CD4-positive, alpha-beta memory T cell (primary cell): Measurements from ENCODE around the gene AHRR. TPM values are rescaled to one million over a fixed set of nuclear protein-coding genes. Genes with fewer than 3 reads are reported as not detected.

Experiments used
- CTCF ChIA-PET: fragments of 350-600 bp; sonication (Branson Sonifier 250); formaldehyde crosslinking; loops from one replicate; lab custom pipeline; 2021; ENCODE audit warnings: inconsistent platforms; ENCODE audit not compliant: partially characterized antibody; lab: Charles Lee
- POLR2A ChIA-PET: fragments of 350-600 bp; sonication (Branson Sonifier 250); formaldehyde crosslinking; loops from one replicate; lab custom pipeline; 2021; ENCODE audit not compliant: partially characterized antibody; lab: Charles Lee
- DNase-seq, 5 donors: peaks; one replicate each; pipeline versions ENCODE4 v3.0.0 to v3.0.0-alpha.2; 2020 to 2022; ENCODE audit warnings: mixed read lengths in 1 of 5
- H3K27ac ChIP-seq: one replicate; pipeline ENCODE4 v1.7.0; 2013; ENCODE audit warnings: low read depth, low read length
- H3K27me3 ChIP-seq: 2 replicates; pipeline ENCODE4 v1.7.0; 2013; ENCODE audit warnings: mild to moderate bottlenecking, low read length, moderate library complexity; ENCODE audit not compliant: insufficient read depth
- H3K36me3 ChIP-seq: 2 replicates; pipeline ENCODE4 v1.7.0; 2013; ENCODE audit warnings: mild to moderate bottlenecking, low read length, moderate library complexity; ENCODE audit not compliant: insufficient read depth
- H3K4me1 ChIP-seq: 2 replicates; pipeline ENCODE4 v1.7.0; 2013; ENCODE audit warnings: mild to moderate bottlenecking, low read length, moderate library complexity; ENCODE audit not compliant: insufficient read depth
- H3K4me3 ChIP-seq, 2 donors: one replicate each; pipeline ENCODE4 v1.7.0; 2013; ENCODE audit warnings: low read length in 2 of 2, mild to moderate bottlenecking in 1 of 2
- H3K9me3 ChIP-seq, 2 donors: one replicate each; pipeline ENCODE4 v1.7.0; 2013; ENCODE audit warnings: low read length in 2 of 2, control low read depth in 1 of 2; ENCODE audit not compliant: control insufficient read depth in 1 of 2
- H3K27ac Mint-ChIP-seq, 7 donors: one replicate each; pipeline ENCODE4 v1.8.0; 2020 to 2021; ENCODE audit warnings: mixed read lengths in 7 of 7, mild to moderate bottlenecking in 6 of 7, inconsistent platforms in 3 of 7, moderate library complexity in 3 of 7
- H3K27me3 Mint-ChIP-seq, 2 donors: one replicate each; pipeline ENCODE4 v1.8.0; 2020 to 2021; ENCODE audit warnings: mixed read lengths in 2 of 2
- H3K36me3 Mint-ChIP-seq, 2 donors: one replicate each; pipeline ENCODE4 v1.8.0; 2020 to 2021; ENCODE audit warnings: mixed read lengths in 2 of 2, inconsistent platforms in 1 of 2, mild to moderate bottlenecking in 1 of 2
- H3K4me1 Mint-ChIP-seq, 4 donors: one replicate each; pipeline ENCODE4 v1.8.0; 2020 to 2021; ENCODE audit warnings: mixed read lengths in 4 of 4, mild to moderate bottlenecking in 1 of 4
- H3K4me3 Mint-ChIP-seq, 8 donors: one replicate each; pipeline ENCODE4 v1.8.0; 2020 to 2021; ENCODE audit warnings: mixed read lengths in 8 of 8, mild to moderate bottlenecking in 7 of 8, moderate library complexity in 6 of 8, inconsistent platforms in 3 of 8
- H3K9me3 Mint-ChIP-seq, 8 donors: one replicate each; pipeline ENCODE4 v1.8.0; 2020 to 2021; ENCODE audit warnings: mixed read lengths in 8 of 8, mild to moderate bottlenecking in 5 of 8, inconsistent platforms in 3 of 8, moderate library complexity in 1 of 8
- intact Hi-C: fragments of 100-400 bp; cut with micrococcal nuclease; formaldehyde crosslinking; loops from one replicate; pipeline ENCODE4 v1.15.1; 2023
- polyA plus RNA-seq, 2 donors: library from polyadenylated mRNA; unstranded; fragments of 300-500 nt; fragmentation: Illumina TruSeq; gene quantifications; one replicate each; pipeline ENCODE4 v1.2.3, GENCODE V29; 2021
- total RNA-seq, 2 experiments: library from RNA; stranded (reverse); gene quantifications; one replicate each; pipeline ENCODE4 v1.2.3, GENCODE V29; 2021

The AHRR gene
- total and polyA plus RNA-seq, 4 experiments from 2014 or later = 0.23 to 2.7 (median 0.74) TPM

- no peak overlapping the region for H3K27ac ChIP-seq
- ChIA-PET CTCF (interaction anchor here (1.4 to 2.8 kb wide), 4 partner anchors 18 to 227 kb away, joined by 3 to 15 read pairs (median 6); partner anchors contain the start of gene SDHA), POLR2A (interaction anchor here (3.6 kb wide), 1 partner anchor 27 kb away, joined by 22 read pairs; no protein-coding TSS in a partner anchor)
- no peak overlapping the region for H3K4me3 ChIP-seq
- no peaks in the 10 kb centered on the region for H3K27me3 ChIP-seq
- no peaks in the 10 kb centered on the region for H3K9me3 ChIP-seq
- Mint-ChIP-seq H3K36me3 (peaks cover 39 to 53% of the 10 kb centered on the region in 2 donors), H3K27me3 (no peaks in the 10 kb centered on the region), H3K4me1 (peaks cover 27 to 59% (median 40%) of the 10 kb centered on the region in 4 donors), H3K9me3 (peaks cover 0 to 4% (median 2%) of the 10 kb centered on the region in 8 donors), H3K4me3 (peak overlapping the region in 3 of 8 donors; percentile 24 to 47 (median 25)), H3K27ac (peak overlapping the region in 3 of 7 donors; percentile 23 to 84 (median 72))
- no peak for DNase-seq
- peaks cover 34% of the 10 kb centered on the region for H3K4me1 ChIP-seq
- intact Hi-C loops = loop anchor here (10.0 kb wide), 1 partner anchor 231 kb away; the partner anchor contains the start of genes CCDC127 and SDHA
- peaks cover 38% of the 10 kb centered on the region for H3K36me3 ChIP-seq
Measured at GRCh38 chr5:445591-445990, 124.1 kb downstream of the AHRR start.

DNA sequence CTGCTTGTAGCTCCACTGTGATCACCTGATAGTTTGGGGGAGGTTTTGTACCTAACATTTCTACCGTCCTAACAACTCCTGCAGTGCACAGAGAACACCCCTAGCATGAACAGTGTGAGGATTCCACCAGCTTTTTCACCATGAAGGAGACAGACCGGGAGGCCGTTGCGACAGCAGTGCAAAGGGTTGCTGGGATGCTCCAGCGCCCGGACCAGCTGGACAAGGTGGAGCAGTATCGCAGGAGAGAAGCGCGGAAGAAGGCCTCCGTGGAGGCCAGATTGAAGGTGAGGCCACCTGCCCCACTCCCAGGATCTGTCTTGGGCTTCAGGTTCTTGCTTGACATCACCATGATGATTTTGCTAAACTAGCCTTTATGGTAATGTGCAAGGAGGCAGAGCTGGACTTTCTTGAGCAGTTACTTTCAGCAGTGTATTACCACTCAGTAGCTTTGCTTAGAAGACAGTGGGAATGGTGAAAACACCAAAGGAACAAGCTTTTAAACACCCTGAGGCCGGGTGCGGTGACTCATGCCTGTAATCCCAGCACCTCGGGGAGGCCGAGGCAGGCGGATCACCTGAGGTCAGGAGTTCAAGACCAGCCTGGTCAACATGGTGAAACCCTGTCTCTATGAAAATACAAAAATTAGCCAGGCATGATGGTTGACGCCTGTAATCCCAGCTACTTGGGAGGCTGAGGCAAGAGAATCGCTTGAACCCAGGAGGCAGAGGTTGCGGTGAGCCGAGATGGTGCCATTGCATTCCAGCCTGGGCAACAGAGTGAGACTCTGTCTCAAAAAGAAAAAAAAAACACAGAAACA is 124.8 kb downstream of the AHRR start:
- CTCF ChIA-PET = interaction anchor here (0.7 to 2.8 kb wide), 14 partner anchors 9 to 258 kb away, joined by 3 to 15 read pairs (median 4); partner anchors contain the start of gene SDHA
- POLR2A ChIA-PET = interaction anchor here (0.7 to 3.6 kb wide), 3 partner anchors 26 to 228 kb away, joined by 3 to 22 read pairs (median 5); partner anchors contain the start of genes CCDC127, PDCD6 and SDHA

GRCh38 chr5:446883-447263 is 125.4 kb downstream of the AHRR start:
- DNase-seq = peak in 4 of 5 donors; percentile 24 to 39 (median 36)
- Histone ChIP-seq H3K27me3 (no peaks in the 10 kb centered on the region), H3K36me3 (peaks cover 50% of the 10 kb centered on the region), H3K4me3 (no peak overlapping the region), H3K4me1 (peaks cover 31% of the 10 kb centered on the region), H3K27ac (no peak overlapping the region), H3K9me3 (peaks cover 0 to 3% of the 10 kb centered on the region in 2 donors)
- peak overlapping the region in 3 of 8 donors; percentile 29 to 50 (median 39) for H3K4me3 Mint-ChIP-seq
- H3K27me3 Mint-ChIP-seq = no peaks in the 10 kb centered on the region
- peak overlapping the region in 5 of 7 donors; percentile 53 to 85 (median 75) for H3K27ac Mint-ChIP-seq
- POLR2A ChIA-PET = interaction anchor here (0.7 to 3.6 kb wide), 3 partner anchors 26 to 229 kb away, joined by 3 to 22 read pairs (median 5); partner anchors contain the start of genes CCDC127, PDCD6 and SDHA
- CTCF ChIA-PET = interaction anchor here (0.6 to 2.8 kb wide), 14 partner anchors 8 to 456 kb away, joined by 3 to 15 read pairs (median 4); partner anchors contain the start of gene SDHA
- intact Hi-C loops = loop anchor here (10.0 kb wide), 1 partner anchor 232 kb away; the partner anchor contains the start of genes CCDC127 and SDHA
- H3K36me3 Mint-ChIP-seq = peaks cover 52 to 65% of the 10 kb centered on the region in 2 donors
- peaks cover 27 to 56% (median 39%) of the 10 kb centered on the region in 4 donors for H3K4me1 Mint-ChIP-seq
- peaks cover 1 to 17% (median 7%) of the 10 kb centered on the region in 8 donors for H3K9me3 Mint-ChIP-seq

More for the DNA sequence above, 124.8 kb downstream of the AHRR start:
- Mint-ChIP-seq H3K4me1 (peaks cover 27 to 59% (median 40%) of the 10 kb centered on the region in 4 donors), H3K27ac (peak overlapping the region in 5 of 7 donors; percentile 53 to 85 (median 75)), H3K9me3 (peaks cover 0 to 11% (median 2%) of the 10 kb centered on the region in 8 donors), H3K4me3 (peak overlapping the region in 4 of 8 donors; percentile 29 to 50 (median 43)), H3K36me3 (peaks cover 46 to 60% of the 10 kb centered on the region in 2 donors), H3K27me3 (no peaks in the 10 kb centered on the region)
- H3K27ac ChIP-seq = no peak overlapping the region
- H3K4me1 ChIP-seq = peaks cover 34% of the 10 kb centered on the region
- H3K27me3 ChIP-seq = no peaks in the 10 kb centered on the region
- no peak for DNase-seq
- H3K9me3 ChIP-seq = no peaks in the 10 kb centered on the region
- intact Hi-C loops = loop anchor here (10.0 kb wide), 1 partner anchor 231 kb away; the partner anchor contains the start of genes CCDC127 and SDHA
- H3K4me3 ChIP-seq = no peak overlapping the region
- peaks cover 44% of the 10 kb centered on the region for H3K36me3 ChIP-seq

- no peak for DNase-seq
- Histone ChIP-seq H3K4me1 (peaks cover 25% of the 10 kb centered on the region), H3K36me3 (peaks cover 56% of the 10 kb centered on the region), H3K9me3 (peaks cover 0 to 8% of the 10 kb centered on the region in 2 donors), H3K4me3 (no peak overlapping the region), H3K27ac (no peak overlapping the region), H3K27me3 (no peaks in the 10 kb centered on the region)
- ChIA-PET CTCF (interaction anchor here (0.6 to 2.8 kb wide), 8 partner anchors 10 to 455 kb away, joined by 3 to 15 read pairs (median 6); no protein-coding TSS in a partner anchor), POLR2A (interaction anchor here (3.6 kb wide), 1 partner anchor 25 kb away, joined by 22 read pairs; no protein-coding TSS in a partner anchor)
- intact Hi-C loops = loop anchor here (10.0 kb wide), 1 partner anchor 233 kb away; the partner anchor contains the start of genes CCDC127 and SDHA
- peaks cover 4 to 23% (median 14%) of the 10 kb centered on the region in 8 donors for H3K9me3 Mint-ChIP-seq
- H3K36me3 Mint-ChIP-seq = peaks cover 58 to 70% of the 10 kb centered on the region in 2 donors
- H3K27me3 Mint-ChIP-seq = no peaks in the 10 kb centered on the region
- peak overlapping the region in 1 of 7 donors; percentile 6 for H3K27ac Mint-ChIP-seq
- peaks cover 28 to 50% (median 37%) of the 10 kb centered on the region in 4 donors for H3K4me1 Mint-ChIP-seq
- H3K4me3 Mint-ChIP-seq = no peak overlapping the region
Measured at GRCh38 chr5:447501-447900, 126.0 kb downstream of the AHRR start.

GRCh38 chr5:448061-448765 is 126.7 kb downstream of the AHRR start:
- peaks cover 65 to 75% of the 10 kb centered on the region in 2 donors for H3K36me3 Mint-ChIP-seq
- no peak overlapping the region for H3K4me3 Mint-ChIP-seq
- H3K27me3 Mint-ChIP-seq = no peaks in the 10 kb centered on the region
- Histone ChIP-seq H3K27ac (no peak overlapping the region), H3K4me1 (peaks cover 31% of the 10 kb centered on the region), H3K9me3 (peaks cover 0 to 11% of the 10 kb centered on the region in 2 donors), H3K4me3 (no peak overlapping the region), H3K27me3 (no peaks in the 10 kb centered on the region), H3K36me3 (peaks cover 63% of the 10 kb centered on the region)
- CTCF ChIA-PET = interaction anchor here (1.6 kb wide), 1 partner anchor 24 kb away, joined by 6 read pairs; no protein-coding TSS in a partner anchor
- peak overlapping the region in 1 of 7 donors; percentile 56 for H3K27ac Mint-ChIP-seq
- POLR2A ChIA-PET = interaction anchor here (3.6 kb wide), 1 partner anchor 24 kb away, joined by 22 read pairs; no protein-coding TSS in a partner anchor
- intact Hi-C loops = loop anchor here (10.0 kb wide), 1 partner anchor 233 kb away; the partner anchor contains the start of genes CCDC127 and SDHA
- DNase-seq = no peak
- peaks cover 34 to 51% (median 42%) of the 10 kb centered on the region in 4 donors for H3K4me1 Mint-ChIP-seq
- H3K9me3 Mint-ChIP-seq = peaks cover 4 to 27% (median 16%) of the 10 kb centered on the region in 8 donors

GRCh38 chr5:448766-449090 is 127.2 kb downstream of the AHRR start:
- no peak overlapping the region for H3K4me3 ChIP-seq
- H3K36me3 ChIP-seq = peaks cover 68% of the 10 kb centered on the region
- H3K27ac ChIP-seq = no peak overlapping the region
- POLR2A ChIA-PET = interaction anchor here (0.5 to 3.6 kb wide), 3 partner anchors 15 to 548 kb away, joined by 4 to 22 read pairs (median 4); no protein-coding TSS in a partner anchor
- CTCF ChIA-PET = no interaction called here
- Mint-ChIP-seq H3K36me3 (peaks cover 70 to 80% of the 10 kb centered on the region in 2 donors), H3K4me3 (no peak overlapping the region), H3K9me3 (peaks cover 4 to 27% (median 16%) of the 10 kb centered on the region in 8 donors), H3K27ac (no peak overlapping the region), H3K27me3 (no peaks in the 10 kb centered on the region), H3K4me1 (peaks cover 34 to 52% (median 45%) of the 10 kb centered on the region in 4 donors)
- peaks cover 32% of the 10 kb centered on the region for H3K4me1 ChIP-seq
- H3K27me3 ChIP-seq = no peaks in the 10 kb centered on the region
- no peak for DNase-seq
- intact Hi-C loops = loop anchor here (10.0 kb wide), 1 partner anchor 234 kb away; the partner anchor contains the start of genes CCDC127 and SDHA
- H3K9me3 ChIP-seq = peaks cover 0 to 11% of the 10 kb centered on the region in 2 donors
